ENCODE data around the gene EML6.

EML6 gene

DNA sequence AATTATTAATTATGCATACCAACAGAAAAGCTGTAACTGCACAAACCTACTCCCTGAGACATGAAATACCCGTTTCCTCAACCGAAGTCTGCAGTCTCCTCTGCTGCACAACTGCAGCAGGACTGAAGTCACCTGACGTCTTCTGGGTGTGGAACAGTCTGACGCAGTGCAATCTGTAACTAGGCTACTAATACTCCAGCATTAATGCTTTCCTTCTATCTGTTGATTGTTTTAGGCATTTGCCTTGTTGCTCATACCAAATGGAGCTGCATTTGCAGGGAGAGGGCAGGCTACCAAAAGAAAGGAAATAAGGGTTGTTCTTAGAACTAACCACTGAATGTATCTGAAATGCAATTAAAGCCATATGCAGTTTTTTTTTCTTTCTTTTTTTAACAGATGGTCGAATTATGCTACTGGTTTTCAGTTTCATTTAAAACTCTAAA, 286.7 kb downstream of the EML6 start:
- H3K4me3 ChIP-seq (ENCODE audit: low read length) = peak overlapping the region; percentile 64
- no peaks in the 10 kb centered on the region for H3K27me3 ChIP-seq (ENCODE audit: control insufficient read depth, insufficient read depth, low read length)
- peak overlapping the region; percentile 15 for H3K27ac ChIP-seq (ENCODE audit: low read depth, low read length)
- H3K36me3 ChIP-seq (ENCODE audit: control insufficient read depth, insufficient read depth, low read length) = no peaks in the 10 kb centered on the region
- H3K4me1 ChIP-seq (ENCODE audit: control insufficient read depth, insufficient read depth, low read length) = peaks cover 32% of the 10 kb centered on the region
- no peak overlapping the region for H3K9ac ChIP-seq (ENCODE audit: low read length)

DNA sequence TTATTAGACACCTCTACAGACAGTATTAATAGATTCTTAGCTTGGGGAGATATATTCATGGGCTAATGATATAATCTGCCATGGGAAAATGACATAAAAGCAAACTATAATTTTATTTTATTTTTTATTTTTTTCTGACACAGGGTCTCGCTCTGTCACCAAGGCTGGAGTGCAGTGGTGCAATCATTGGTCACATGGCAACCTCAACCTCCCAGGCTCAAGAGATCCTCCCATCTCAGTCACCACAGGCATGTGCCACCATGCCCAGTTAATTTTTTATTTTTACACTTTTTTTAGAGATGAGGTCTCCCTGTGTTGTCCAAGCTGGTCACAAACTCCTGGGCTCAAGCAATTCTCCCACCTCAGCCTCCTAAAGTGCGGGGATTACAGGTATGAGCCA, 287.5 kb downstream of the EML6 start:
- Histone ChIP-seq H3K4me3 (ENCODE audit: low read length) (no peak overlapping the region), H3K27me3 (ENCODE audit: control insufficient read depth, insufficient read depth, low read length) (no peaks in the 10 kb centered on the region), H3K27ac (ENCODE audit: low read depth, low read length) (no peak overlapping the region), H3K4me1 (ENCODE audit: control insufficient read depth, insufficient read depth, low read length) (peaks cover 35% of the 10 kb centered on the region), H3K9ac (ENCODE audit: low read length) (no peak overlapping the region), H3K36me3 (ENCODE audit: control insufficient read depth, insufficient read depth, low read length) (no peaks in the 10 kb centered on the region)

DNA sequence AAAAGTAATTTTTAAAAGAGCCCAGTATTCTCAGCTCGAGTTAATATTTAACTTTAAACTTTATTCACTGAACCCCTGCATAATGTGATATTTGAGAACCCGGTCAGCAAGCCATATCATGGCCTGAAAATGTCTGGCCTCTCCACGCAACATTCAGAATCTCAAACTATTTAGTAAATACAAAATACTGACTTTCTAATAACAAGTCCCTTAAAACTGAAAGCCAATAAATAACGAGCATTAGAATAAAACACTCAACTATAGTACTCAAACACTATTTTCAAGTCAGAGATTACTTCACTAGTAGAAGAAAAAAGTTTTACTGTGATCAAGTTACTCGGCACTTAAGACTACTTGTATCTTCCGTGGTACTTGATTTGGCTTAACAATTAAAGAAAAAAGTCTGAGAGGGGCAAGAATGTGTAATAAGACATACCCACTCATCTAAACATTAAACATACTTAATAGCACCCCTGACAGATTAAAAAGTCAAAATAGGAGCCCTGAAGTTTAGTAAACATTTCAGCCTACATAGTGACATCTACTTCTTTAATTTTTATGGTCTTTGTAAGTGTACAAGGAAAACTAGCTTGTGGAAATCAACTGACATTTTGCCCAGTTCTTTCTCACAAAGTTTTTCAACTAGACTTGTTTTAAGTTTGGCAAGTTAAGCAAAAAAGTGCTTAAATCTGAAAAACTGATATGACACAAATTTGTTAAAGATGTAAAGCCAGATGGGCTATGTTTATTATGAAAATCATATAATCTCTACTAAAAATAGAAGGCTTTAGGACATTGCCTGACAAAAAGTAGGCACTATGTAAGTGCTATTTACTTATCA, 288.6 kb downstream of the EML6 start:
- H3K9ac ChIP-seq (ENCODE audit: low read length) = no peak overlapping the region
- no peak overlapping the region for H3K27ac ChIP-seq (ENCODE audit: low read depth, low read length)

DNA sequence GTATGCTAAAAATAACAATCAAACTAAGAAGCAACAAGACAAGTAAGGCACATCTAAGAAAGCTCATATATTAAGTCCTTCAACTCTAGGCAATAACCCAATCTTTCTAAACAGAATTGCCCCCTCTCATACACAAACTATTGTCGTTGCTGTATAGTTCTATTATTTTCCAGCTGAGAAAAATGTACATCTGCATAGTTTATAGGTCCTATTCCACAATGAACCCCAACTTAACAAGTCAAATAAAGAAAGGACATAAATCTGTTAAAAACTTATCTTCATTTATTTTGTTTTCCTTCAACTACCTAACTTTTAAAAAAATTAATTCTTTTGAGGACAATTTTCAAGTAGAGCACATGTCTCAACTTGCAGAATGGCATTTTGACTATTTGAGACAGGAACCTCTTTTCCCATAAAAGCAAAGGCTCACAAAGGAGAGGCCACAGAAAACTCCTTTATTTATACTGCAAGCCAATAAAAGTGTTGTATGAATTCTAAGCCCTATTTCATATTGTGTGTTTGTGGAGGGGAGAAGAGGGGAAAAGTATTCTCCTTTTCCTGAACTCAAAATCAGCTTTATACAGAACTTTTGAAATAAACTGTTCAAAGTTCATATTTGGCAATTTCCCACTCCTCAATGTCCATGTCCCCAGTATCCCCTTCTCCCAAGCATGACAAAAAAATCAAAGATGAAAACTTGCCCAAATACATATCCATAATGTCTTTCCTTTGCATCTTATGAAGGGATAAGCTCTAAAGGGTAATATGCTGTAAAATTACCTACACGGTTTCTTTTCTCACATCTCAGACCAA, 289.4 kb downstream of the EML6 start:
- Histone ChIP-seq H3K36me3 (ENCODE audit: control insufficient read depth, insufficient read depth, low read length) (no peaks in the 10 kb centered on the region), H3K27me3 (ENCODE audit: control insufficient read depth, insufficient read depth, low read length) (no peaks in the 10 kb centered on the region), H3K4me3 (ENCODE audit: low read length) (no peak overlapping the region), H3K27ac (ENCODE audit: low read depth, low read length) (no peak overlapping the region), H3K9ac (ENCODE audit: low read length) (no peak overlapping the region), H3K4me1 (ENCODE audit: control insufficient read depth, insufficient read depth, low read length) (peaks cover 35% of the 10 kb centered on the region)

More for the DNA sequence above, 288.6 kb downstream of the EML6 start:
- H3K27me3 ChIP-seq (ENCODE audit: control insufficient read depth, insufficient read depth, low read length) = no peaks in the 10 kb centered on the region
- peaks cover 35% of the 10 kb centered on the region for H3K4me1 ChIP-seq (ENCODE audit: control insufficient read depth, insufficient read depth, low read length)
- H3K36me3 ChIP-seq (ENCODE audit: control insufficient read depth, insufficient read depth, low read length) = no peaks in the 10 kb centered on the region
- no peak overlapping the region for H3K4me3 ChIP-seq (ENCODE audit: low read length)

DNA sequence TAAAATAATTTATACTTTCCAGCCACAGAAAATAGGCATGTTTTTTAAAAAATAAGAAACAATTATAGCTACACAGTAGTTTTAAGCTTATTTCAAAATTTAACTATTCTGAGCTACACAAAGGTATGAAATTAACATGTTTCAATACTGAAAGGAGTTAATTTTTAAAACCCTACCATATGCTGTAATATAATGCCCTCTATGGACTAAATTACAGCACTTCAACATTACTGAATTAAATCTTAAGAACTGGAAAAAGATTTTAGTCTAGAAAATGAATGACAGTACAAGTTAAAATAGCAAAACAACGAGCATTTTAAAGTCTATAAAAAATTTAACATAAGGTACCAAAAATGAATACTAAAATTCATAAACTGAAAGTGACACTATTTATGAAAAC, 290.5 kb downstream of the EML6 start:
- H3K4me1 ChIP-seq (ENCODE audit: control insufficient read depth, insufficient read depth, low read length) = peaks cover 30% of the 10 kb centered on the region
- no peak overlapping the region for H3K9ac ChIP-seq (ENCODE audit: low read length)

DNA sequence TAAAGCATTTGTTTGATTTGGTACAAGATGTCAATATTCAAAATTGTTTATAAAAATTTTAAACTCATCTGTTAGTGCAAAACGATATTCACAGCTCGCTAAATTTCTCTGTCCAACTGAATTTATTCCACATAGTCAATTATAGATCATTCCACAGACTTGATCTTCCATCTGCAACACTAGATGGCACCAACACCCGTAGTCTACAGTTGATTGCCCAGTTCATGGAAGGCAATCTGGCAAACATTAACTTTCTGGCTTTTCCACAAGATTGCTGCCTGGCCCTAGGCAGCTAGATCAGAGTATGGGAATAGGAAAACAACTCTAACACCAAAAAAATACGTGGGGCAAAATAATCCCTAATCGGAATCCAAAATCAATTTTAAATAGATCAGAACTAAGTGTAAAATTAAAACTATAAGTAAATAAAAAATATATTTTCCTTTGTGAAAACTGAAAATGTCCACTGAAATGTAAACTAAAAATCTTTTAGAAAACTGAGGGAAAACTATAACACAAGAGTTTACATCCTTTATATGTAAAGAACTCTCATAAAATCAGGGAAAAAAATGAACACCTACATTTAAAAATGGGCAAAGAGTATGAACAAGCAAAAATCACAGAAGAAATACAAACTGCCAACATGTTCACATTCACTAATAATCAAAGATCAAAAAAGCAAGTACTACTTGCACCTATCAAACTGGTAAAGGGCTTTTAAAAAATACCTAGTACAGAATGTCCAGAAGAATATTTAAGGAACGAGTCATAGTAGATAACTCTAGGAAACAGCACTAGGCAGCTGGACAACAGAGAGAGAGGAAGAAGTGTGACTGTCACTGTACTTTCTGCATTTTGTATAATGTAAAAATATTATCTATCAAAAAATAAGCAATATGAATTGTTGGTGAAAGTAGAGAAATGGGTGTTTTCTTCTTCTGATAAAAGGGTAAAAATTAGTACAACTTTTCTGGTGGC, 291.8 kb downstream of the EML6 start:
- H3K4me1 ChIP-seq (ENCODE audit: control insufficient read depth, insufficient read depth, low read length) = peaks cover 27% of the 10 kb centered on the region
- H3K27ac ChIP-seq (ENCODE audit: low read depth, low read length) = no peak overlapping the region
- H3K27me3 ChIP-seq (ENCODE audit: control insufficient read depth, insufficient read depth, low read length) = no peaks in the 10 kb centered on the region
- H3K9ac ChIP-seq (ENCODE audit: low read length) = no peak overlapping the region
- no peak overlapping the region for H3K4me3 ChIP-seq (ENCODE audit: low read length)
- H3K36me3 ChIP-seq (ENCODE audit: control insufficient read depth, insufficient read depth, low read length) = no peaks in the 10 kb centered on the region

More for the DNA sequence above, 290.5 kb downstream of the EML6 start:
- Histone ChIP-seq H3K4me3 (ENCODE audit: low read length) (no peak overlapping the region), H3K36me3 (ENCODE audit: control insufficient read depth, insufficient read depth, low read length) (no peaks in the 10 kb centered on the region), H3K27me3 (ENCODE audit: control insufficient read depth, insufficient read depth, low read length) (no peaks in the 10 kb centered on the region), H3K27ac (ENCODE audit: low read depth, low read length) (no peak overlapping the region)

DNA sequence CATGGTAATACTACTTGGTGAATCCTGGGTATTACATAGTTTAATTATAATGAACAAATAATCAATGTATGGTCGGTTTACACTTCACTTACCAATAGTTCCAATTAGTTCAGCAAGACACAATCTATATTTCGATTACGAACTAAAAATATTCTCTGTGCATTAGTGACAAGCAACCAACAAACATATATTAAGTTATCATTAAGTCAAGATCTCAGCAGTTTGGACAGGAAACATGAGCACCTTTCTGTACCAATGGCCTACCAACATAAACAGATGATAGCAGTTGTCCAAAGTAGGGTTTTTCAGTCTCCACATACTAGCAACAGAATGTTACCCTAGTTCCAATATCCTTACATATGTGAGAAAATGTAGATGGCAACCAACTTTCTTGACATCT, 294.0 kb downstream of the EML6 start:
- peaks cover 22% of the 10 kb centered on the region for H3K4me1 ChIP-seq (ENCODE audit: control insufficient read depth, insufficient read depth, low read length)
- H3K36me3 ChIP-seq (ENCODE audit: control insufficient read depth, insufficient read depth, low read length) = no peaks in the 10 kb centered on the region
- H3K27ac ChIP-seq (ENCODE audit: low read depth, low read length) = no peak overlapping the region
- no peaks in the 10 kb centered on the region for H3K27me3 ChIP-seq (ENCODE audit: control insufficient read depth, insufficient read depth, low read length)
- H3K9ac ChIP-seq (ENCODE audit: low read length) = no peak overlapping the region
- no peak overlapping the region for H3K4me3 ChIP-seq (ENCODE audit: low read length)

DNA sequence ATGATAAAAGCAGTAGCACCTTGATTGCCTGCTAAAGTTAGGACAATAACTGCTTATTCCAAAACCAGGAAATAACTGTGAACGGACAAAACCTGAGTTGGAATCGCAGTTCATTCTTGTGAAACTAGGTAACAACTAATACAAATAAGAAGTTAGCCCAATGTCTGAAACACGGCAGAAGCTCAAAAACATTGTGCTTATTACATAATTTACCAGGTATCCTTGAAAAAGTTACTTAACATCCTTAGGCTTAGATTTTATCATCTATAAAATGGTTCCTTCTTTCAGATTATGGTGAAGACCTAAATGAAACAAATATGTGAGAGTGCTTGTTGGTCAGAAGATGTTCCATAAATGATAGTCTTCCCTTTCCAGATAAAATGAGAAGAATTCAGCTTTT, 294.4 kb downstream of the EML6 start:
- Histone ChIP-seq H3K9ac (ENCODE audit: low read length) (no peak overlapping the region), H3K27me3 (ENCODE audit: control insufficient read depth, insufficient read depth, low read length) (no peaks in the 10 kb centered on the region), H3K36me3 (ENCODE audit: control insufficient read depth, insufficient read depth, low read length) (no peaks in the 10 kb centered on the region), H3K27ac (ENCODE audit: low read depth, low read length) (no peak overlapping the region), H3K4me1 (ENCODE audit: control insufficient read depth, insufficient read depth, low read length) (peaks cover 17% of the 10 kb centered on the region), H3K4me3 (ENCODE audit: low read length) (no peak overlapping the region)

DNA sequence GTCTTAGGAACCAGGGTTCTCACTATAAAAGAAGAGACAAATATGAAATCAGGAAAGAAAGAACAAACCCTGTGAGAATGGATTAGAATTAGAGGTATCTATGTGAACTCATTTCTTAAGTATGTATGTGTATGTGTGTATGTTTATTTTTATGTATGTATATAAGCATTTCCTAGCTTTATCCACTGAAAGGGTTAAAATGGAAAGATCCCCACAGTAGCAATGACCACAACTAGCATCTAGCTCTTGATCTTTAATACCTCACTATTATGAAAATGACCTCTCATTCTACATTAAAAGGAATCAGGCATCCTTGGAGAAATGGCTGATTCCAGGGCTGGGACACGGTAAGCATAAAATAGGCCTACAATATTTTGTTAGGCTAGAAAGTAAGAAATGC, 295.2 kb downstream of the EML6 start:
- no peaks in the 10 kb centered on the region for H3K36me3 ChIP-seq (ENCODE audit: control insufficient read depth, insufficient read depth, low read length)
- H3K27ac ChIP-seq (ENCODE audit: low read depth, low read length) = no peak overlapping the region
- no peak overlapping the region for H3K4me3 ChIP-seq (ENCODE audit: low read length)
- peaks cover 12% of the 10 kb centered on the region for H3K4me1 ChIP-seq (ENCODE audit: control insufficient read depth, insufficient read depth, low read length)
- no peaks in the 10 kb centered on the region for H3K27me3 ChIP-seq (ENCODE audit: control insufficient read depth, insufficient read depth, low read length)
- H3K9ac ChIP-seq (ENCODE audit: low read length) = no peak overlapping the region

DNA sequence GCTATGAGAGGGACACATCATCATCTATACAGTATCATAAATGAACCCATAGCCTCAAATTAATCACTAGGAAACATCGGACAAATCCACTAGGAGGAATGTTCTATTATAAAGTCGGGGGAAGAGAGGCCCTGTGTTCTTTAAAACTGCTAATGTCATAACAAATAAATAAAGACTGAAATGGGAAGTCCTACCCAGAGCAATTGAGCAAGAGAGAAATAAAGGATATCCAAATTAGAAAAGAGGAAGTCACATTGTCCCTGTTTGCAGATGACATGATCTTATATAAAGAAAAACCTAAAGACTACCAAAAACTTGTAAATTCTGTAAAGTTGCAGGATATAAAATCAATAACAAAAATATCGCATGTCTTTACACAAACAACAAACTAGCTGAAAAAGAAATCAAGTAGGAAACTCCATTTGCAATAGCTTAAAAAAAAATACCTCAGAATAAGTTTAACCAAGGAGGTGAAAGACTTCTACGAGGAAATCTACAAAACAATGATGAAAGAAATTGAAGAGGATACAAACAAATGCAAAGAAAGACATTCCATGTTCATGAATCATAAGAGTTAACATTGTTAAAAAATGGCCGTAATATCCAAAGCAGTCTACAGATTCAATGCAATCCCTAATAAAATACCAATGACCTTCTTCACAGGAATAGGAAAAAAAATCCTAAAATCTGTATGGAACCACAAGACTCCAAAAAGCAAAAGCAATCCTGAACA, 296.2 kb downstream of the EML6 start:
- peaks cover 8% of the 10 kb centered on the region for H3K4me1 ChIP-seq (ENCODE audit: control insufficient read depth, insufficient read depth, low read length)
- no peaks in the 10 kb centered on the region for H3K27me3 ChIP-seq (ENCODE audit: control insufficient read depth, insufficient read depth, low read length)
- no peak overlapping the region for H3K4me3 ChIP-seq (ENCODE audit: low read length)
- no peak overlapping the region for H3K27ac ChIP-seq (ENCODE audit: low read depth, low read length)
- no peak overlapping the region for H3K9ac ChIP-seq (ENCODE audit: low read length)
- H3K36me3 ChIP-seq (ENCODE audit: control insufficient read depth, insufficient read depth, low read length) = no peaks in the 10 kb centered on the region
